GM21737 (cell line): ENCODE data around the gene MED12L.

Experiments used
- ATAC-seq: cut with Tn5 transposase; IDR thresholded peaks from one replicate; pipeline ENCODE4 v1.9.1; 2021; ENCODE audit warnings: mild to moderate bottlenecking, moderate library complexity; ENCODE audit not compliant: unreplicated experiment

The MED12L gene

GRCh38 chr3:151283907-151284461 lies 198.5 kb downstream of the MED12L start:
- ATAC-seq: no peak

GRCh38 chr3:151285940-151286339 lies 200.5 kb downstream of the MED12L start:
- ATAC-seq: no peak

- no peak for ATAC-seq
Measured at GRCh38 chr3:151289445-151289844, 204.0 kb downstream of the MED12L start.

GRCh38 chr3:151290673-151291072 lies 205.2 kb downstream of the MED12L start:
- ATAC-seq: no peak

GRCh38 chr3:151293127-151293526 lies 207.7 kb downstream of the MED12L start:
- no peak for ATAC-seq

GRCh38 chr3:151296226-151296625 lies 210.8 kb downstream of the MED12L start:
- no peak for ATAC-seq

- ATAC-seq: no peak
Measured at GRCh38 chr3:151297429-151297828, 212.0 kb downstream of the MED12L start.

GRCh38 chr3:151299006-151299405 lies 213.5 kb downstream of the MED12L start:
- ATAC-seq: no peak

GRCh38 chr3:151300539-151300938 lies 215.1 kb downstream of the MED12L start:
- no peak for ATAC-seq

GRCh38 chr3:151301787-151302186 lies 216.3 kb downstream of the MED12L start:
- no peak for ATAC-seq

GRCh38 chr3:151303751-151304150 lies 218.3 kb downstream of the MED12L start:
- ATAC-seq: no peak

GRCh38 chr3:151305060-151305774 lies 219.8 kb downstream of the MED12L start:
- ATAC-seq: no peak

GRCh38 chr3:151305775-151306151 lies 220.3 kb downstream of the MED12L start:
- ATAC-seq: no peak

GRCh38 chr3:151306168-151306810 lies 220.8 kb downstream of the MED12L start:
- no peak for ATAC-seq

GRCh38 chr3:151307131-151307530 lies 221.7 kb downstream of the MED12L start:
- no peak for ATAC-seq

- ATAC-seq: no peak
Measured at GRCh38 chr3:151307583-151308488, 222.4 kb downstream of the MED12L start.

GRCh38 chr3:151309566-151309965 lies 224.1 kb downstream of the MED12L start:
- no peak for ATAC-seq

- no peak for ATAC-seq
Measured at GRCh38 chr3:151312972-151313371, 227.5 kb downstream of the MED12L start.

- ATAC-seq: no peak
Measured at GRCh38 chr3:151314137-151314536, 228.7 kb downstream of the MED12L start.

GRCh38 chr3:151314593-151314992 lies 229.1 kb downstream of the MED12L start:
- ATAC-seq: no peak

GRCh38 chr3:151315136-151315535 lies 229.7 kb downstream of the MED12L start:
- no peak for ATAC-seq
